ENCODE results near the gene OTC.

The OTC gene

DNA sequence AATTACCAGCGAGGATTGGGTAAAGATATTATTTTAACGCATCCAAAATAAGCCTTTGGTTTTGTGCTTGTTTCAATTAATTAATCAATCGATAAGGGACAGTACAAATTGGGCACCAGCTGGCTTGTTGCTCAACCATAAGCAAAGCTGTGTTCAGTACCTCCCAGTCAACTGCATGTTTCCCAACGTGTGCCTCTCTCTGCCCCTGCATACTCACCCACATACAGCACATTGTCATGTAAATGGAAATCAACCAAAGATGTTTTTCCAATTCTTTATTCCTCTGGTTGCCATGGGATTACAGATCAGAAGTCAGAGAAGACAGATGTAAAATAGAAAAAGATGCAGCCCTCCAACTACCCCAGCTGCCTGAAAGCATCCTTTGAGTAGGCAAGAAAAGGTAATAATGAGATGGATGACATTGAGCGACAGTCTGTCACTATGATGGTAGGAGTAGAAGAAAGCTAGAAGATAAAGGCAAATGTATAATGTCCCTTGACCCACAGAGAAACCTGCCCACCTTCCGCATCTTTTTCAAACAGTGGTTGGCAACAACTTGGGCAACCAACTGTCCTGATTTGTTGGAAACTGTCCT lies 116.3 kb downstream of the OTC start:
- DNase-seq (ENCODE audit: low spot score): no peak
